Measurements from ENCODE around the gene BSN. TPM values are rescaled to one million over a fixed set of nuclear protein-coding genes. Genes with fewer than 3 reads are reported as not detected.

Gene BSN
- polyA plus RNA-seq, 3 donors = 1.2 to 1.5 (median 1.4) TPM

DNA sequence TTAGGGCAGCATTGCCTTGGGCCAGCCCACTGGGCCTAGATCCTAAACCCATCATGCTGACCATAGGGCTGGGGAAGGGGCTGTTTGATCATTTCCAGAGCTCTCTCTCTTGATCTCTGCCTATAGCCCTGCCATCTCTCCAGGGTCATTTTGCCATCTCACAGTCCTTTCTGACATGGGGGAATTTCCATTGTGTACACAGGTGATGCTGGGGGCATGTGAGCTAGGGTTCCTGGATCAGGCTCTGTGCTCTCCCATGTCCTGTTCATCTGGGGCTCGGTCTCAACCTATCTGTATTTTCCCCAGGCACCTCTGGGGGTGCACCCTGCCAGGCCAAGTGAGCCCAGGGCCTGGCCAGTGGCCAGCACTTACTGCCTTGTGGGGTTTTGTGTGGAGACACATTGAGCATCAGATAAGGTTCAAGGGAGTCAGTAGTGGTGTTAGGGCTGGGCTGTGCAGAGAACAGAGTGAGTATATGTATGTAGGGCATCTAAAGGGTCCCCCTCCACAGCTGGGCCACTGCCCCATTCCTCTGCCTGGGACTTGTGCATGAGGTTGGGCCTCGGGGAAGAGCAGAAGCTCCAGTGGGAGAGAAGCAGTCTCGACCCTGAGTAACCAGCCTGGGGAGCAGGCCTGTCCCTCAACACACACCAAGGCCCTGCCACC lies 94.2 kb downstream of the BSN start:
- DNase-seq (ENCODE audit: extremely low read depth in 1 of 11, low read depth in 9 of 11, low spot score in 4 of 11) = no peak

DNA sequence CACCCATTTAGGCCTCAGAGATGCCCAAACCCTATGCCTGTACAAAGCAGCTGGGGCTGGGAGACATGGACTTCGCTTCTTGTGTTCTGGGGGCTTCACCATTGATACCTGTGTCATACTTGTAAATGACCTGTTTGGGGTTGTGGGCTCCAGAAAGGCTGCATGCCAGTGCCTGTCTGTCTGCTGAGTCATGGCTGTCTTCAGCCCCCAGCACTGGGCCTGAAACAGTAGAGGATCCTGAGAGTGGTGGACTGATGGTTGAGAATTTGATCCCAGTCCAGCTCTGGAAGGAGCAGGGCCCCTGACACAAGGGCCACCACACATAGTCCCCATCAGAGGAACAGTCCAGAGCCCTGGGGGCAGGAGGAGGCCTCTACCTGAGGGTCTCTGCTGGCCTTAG lies 95.3 kb downstream of the BSN start:
- no peak for DNase-seq (ENCODE audit: extremely low read depth in 1 of 11, low read depth in 9 of 11, low spot score in 4 of 11)

DNA sequence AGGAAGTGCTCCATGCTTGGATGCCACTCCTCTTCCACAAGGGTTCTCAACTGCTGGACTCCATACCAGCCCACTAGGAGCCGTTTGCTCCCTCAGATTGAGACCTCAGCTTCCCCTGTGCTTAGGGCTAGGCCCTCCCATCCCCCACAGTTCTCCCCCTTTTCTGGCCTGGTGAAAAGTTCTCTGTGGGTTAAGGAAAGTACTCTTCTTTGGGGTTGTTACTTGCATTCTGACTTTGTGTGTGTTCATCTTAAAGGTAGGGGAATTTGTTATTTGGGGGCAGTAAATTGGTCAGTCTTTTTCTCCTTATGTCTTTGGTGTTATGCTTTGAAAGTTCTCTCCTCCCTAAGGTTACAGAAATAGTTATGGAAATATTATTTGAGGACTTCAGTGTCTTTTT lies 95.9 kb downstream of the BSN start:
- no peak for DNase-seq (ENCODE audit: extremely low read depth in 1 of 11, low read depth in 9 of 11, low spot score in 4 of 11)

DNA sequence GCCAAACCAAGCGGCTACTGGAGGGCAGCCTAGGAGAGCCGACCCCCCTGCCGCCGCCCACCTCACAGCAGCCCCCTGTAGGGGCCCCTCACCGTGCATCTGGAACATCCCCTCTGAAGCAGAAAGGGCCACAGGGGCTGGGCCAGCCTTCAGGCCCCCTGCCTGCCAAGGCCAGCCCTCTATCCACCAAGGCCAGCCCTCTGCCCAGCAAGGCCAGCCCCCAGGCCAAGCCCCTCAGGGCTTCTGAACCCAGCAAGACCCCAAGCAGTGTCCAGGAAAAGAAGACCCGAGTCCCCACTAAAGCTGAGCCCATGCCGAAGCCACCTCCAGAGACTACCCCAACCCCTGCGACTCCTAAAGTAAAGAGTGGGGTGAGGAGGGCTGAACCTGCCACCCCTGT lies 96.4 kb downstream of the BSN start:
- DNase-seq (ENCODE audit: extremely low read depth in 1 of 11, low read depth in 9 of 11, low spot score in 4 of 11) = no peak

DNA sequence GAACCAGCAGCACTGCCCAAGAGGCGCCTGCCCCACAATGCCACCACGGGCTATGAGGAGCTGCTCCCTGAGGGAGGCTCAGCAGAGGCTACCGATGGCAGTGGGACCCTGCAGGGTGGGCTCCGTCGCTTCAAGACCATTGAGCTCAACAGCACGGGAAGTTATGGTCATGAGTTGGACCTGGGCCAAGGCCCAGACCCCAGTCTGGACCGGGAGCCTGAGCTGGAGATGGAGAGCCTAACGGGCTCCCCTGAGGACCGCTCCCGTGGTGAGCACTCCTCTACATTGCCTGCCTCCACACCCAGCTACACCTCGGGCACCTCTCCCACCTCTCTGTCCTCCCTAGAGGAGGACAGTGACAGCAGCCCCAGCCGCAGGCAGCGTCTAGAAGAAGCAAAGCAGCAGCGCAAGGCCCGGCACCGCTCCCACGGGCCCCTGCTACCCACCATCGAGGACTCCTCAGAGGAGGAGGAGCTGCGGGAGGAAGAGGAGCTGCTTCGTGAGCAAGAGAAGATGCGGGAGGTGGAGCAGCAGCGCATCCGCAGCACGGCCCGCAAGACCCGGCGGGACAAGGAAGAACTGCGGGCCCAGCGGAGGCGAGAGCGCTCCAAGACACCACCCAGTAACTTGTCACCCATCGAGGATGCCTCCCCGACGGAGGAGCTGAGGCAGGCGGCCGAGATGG lies 98.1 kb downstream of the BSN start:
- DNase-seq (ENCODE audit: extremely low read depth in 1 of 11, low read depth in 9 of 11, low spot score in 4 of 11) = no peak

DNA sequence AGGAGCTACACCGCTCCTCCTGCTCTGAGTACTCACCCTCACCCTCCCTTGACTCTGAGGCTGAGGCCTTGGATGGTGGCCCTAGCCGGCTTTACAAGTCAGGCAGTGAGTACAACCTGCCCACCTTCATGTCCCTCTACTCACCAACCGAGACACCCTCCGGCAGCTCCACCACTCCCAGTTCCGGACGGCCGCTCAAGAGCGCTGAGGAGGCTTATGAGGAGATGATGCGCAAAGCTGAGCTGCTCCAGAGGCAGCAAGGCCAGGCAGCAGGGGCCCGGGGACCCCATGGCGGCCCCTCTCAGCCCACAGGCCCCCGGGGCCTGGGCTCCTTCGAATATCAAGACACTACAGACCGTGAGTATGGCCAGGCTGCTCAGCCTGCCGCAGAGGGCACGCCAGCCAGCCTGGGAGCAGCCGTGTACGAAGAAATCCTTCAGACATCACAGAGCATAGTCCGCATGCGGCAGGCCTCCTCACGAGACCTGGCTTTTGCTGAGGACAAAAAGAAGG lies 98.7 kb downstream of the BSN start:
- DNase-seq (ENCODE audit: extremely low read depth in 1 of 11, low read depth in 9 of 11, low spot score in 4 of 11) = no peak

DNA sequence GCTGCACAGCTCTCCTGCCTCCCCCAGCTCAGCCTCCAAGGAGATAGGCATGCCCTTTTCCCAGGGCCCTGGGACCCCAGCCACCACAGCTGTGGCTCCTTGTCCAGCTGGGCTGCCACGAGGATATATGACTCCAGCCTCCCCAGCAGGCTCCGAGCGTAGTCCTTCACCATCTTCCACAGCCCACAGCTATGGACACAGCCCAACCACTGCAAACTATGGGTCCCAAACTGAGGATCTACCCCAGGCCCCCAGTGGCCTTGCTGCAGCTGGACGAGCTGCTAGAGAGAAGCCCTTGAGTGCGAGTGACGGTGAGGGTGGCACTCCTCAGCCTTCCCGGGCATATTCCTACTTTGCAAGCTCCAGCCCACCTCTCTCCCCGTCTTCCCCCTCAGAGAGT lies 99.3 kb downstream of the BSN start:
- peak in 1 of 11 donors; percentile 46 for DNase-seq (ENCODE audit: extremely low read depth in 1 of 11, low read depth in 9 of 11, low spot score in 4 of 11)

DNA sequence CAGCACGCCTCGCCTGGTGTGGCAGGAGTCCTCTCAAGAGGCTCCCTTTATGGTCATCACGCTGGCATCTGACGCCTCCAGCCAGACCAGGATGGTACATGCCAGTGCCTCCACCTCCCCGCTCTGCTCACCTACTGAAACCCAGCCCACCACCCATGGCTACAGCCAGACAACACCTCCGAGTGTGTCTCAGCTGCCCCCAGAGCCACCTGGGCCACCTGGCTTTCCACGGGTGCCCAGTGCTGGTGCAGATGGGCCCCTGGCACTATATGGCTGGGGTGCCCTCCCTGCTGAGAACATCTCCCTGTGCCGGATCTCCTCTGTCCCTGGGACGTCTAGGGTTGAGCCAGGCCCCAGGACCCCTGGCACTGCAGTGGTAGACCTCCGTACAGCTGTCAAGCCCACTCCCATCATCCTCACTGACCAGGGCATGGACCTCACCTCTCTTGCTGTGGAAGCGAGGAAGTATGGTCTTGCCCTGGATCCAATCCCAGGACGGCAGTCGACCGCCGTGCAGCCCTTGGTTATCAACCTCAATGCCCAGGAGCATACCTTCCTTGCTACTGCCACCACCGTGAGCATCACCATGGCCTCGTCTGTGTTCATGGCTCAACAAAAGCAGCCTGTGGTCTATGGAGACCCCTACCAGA lies 100.0 kb downstream of the BSN start:
- DNase-seq (ENCODE audit: extremely low read depth in 1 of 11, low read depth in 9 of 11, low spot score in 4 of 11) = no peak

DNA sequence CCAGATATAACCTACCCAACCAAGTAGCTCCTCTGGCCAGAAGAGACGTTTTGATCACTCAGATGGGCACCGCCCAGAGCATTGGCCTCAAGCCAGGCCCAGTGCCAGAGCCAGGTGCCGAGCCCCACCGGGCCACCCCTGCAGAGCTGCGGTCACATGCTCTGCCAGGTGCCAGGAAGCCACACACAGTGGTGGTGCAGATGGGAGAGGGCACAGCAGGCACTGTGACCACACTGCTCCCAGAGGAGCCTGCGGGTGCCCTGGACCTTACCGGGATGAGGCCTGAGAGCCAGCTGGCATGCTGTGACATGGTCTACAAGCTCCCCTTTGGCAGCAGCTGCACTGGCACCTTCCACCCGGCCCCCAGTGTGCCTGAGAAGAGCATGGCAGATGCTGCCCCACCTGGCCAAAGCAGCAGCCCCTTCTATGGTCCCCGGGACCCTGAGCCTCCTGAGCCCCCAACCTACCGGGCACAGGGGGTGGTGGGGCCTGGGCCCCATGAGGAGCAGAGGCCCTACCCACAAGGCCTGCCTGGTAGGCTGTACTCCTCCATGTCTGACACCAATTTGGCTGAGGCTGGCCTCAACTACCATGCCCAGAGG lies 100.8 kb downstream of the BSN start:
- DNase-seq (ENCODE audit: extremely low read depth in 1 of 11, low read depth in 9 of 11, low spot score in 4 of 11) = no peak

DNA sequence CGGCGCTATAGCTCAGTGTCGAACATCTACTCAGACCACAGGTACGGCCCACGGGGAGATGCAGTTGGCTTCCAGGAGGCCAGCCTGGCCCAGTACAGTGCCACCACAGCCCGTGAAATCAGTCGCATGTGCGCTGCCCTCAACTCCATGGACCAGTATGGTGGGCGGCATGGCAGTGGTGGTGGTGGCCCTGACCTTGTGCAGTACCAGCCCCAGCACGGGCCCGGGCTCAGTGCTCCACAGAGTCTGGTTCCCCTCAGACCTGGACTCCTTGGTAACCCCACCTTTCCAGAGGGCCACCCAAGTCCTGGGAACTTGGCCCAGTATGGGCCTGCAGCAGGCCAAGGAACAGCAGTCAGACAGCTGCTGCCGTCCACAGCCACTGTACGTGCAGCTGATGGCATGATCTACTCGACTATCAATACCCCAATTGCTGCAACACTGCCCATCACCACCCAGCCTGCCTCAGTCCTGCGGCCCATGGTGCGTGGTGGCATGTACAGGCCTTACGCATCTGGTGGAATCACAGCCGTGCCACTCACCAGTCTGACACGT lies 101.5 kb downstream of the BSN start:
- no peak for DNase-seq (ENCODE audit: extremely low read depth in 1 of 11, low read depth in 9 of 11, low spot score in 4 of 11)

DNA sequence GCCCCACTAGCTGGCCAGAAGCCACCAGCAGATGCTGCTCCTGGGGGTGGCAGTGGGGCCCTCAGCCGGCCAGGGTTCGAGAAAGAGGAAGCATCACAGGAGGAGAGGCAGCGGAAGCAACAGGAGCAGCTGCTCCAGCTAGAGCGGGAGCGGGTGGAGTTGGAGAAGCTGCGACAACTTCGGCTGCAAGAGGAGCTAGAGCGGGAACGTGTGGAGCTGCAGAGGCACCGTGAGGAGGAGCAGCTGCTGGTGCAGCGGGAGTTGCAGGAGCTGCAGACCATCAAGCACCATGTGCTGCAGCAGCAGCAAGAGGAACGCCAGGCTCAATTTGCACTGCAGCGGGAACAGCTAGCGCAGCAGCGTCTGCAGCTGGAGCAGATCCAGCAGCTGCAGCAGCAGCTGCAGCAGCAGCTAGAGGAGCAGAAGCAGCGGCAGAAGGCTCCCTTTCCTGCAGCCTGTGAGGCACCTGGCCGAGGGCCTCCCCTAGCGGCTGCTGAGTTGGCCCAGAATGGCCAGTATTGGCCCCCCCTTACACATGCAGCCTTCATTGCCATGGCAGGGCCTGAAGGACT lies 102.3 kb downstream of the BSN start:
- no peak for DNase-seq (ENCODE audit: extremely low read depth in 1 of 11, low read depth in 9 of 11, low spot score in 4 of 11)

DNA sequence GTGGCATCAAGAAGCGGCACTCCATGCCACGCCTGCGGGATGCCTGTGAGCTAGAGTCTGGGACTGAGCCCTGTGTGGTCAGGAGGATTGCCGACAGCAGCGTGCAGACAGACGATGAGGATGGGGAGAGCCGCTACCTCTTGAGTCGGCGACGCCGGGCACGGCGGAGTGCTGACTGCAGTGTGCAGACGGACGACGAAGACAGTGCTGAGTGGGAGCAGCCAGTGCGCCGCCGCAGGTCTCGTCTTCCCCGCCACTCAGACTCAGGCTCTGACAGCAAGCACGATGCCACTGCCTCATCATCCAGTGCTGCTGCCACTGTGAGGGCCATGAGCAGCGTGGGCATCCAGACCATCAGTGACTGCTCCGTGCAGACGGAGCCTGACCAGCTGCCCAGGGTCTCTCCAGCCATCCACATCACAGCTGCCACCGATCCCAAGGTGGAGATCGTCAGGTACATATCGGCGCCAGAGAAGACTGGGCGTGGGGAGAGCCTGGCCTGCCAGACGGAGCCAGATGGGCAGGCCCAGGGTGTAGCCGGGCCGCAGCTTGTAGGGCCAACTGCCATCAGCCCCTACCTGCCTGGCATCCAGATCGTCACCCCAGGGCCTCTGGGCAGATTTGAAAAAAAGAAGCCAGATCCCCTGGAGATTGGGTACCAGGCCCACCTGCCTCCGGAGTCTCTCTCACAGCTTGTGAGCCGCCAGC lies 103.1 kb downstream of the BSN start:
- no peak for DNase-seq (ENCODE audit: extremely low read depth in 1 of 11, low read depth in 9 of 11, low spot score in 4 of 11)

DNA sequence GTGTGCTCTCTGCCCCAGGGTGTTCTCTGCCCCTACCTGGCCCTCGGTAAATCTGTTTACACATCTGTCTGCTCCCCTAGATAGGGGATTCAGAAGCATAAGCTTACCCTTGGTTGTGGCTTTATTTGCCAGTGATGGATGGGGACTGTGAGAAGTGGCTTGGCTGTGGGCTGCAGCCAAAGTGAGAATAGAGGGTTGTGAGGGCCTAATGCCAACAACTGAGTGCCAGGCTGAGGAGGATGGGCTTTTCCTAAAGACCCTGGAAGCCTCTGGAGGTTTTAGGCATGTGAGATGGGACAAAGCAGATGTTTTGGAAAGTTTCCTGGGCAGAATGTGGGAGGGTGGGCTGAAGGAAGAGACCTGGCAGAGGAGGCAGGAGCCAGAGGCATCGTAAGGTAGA lies 104.4 kb downstream of the BSN start:
- no peak for DNase-seq (ENCODE audit: extremely low read depth in 1 of 11, low read depth in 9 of 11, low spot score in 4 of 11)

DNA sequence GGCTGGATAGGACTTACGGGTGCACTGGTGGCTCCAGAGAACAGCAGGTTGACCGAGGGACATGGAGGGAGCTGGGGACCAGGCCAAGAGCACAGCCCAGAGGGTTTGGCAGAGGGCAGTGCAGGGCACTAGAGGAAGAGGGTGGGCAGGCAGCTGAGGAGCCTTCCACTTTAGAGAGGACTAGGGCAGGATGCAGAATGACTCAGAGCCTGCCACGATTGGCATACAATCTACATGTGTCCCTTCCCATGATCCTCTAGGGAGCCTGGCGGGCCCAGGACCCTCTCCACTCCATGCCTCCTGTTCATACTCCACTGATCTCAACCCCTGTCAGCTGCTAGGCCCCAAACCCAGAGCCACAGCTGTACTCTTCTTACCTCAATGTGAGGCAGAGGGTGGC lies 105.5 kb downstream of the BSN start:
- DNase-seq (ENCODE audit: extremely low read depth in 1 of 11, low read depth in 9 of 11, low spot score in 4 of 11) = no peak

DNA sequence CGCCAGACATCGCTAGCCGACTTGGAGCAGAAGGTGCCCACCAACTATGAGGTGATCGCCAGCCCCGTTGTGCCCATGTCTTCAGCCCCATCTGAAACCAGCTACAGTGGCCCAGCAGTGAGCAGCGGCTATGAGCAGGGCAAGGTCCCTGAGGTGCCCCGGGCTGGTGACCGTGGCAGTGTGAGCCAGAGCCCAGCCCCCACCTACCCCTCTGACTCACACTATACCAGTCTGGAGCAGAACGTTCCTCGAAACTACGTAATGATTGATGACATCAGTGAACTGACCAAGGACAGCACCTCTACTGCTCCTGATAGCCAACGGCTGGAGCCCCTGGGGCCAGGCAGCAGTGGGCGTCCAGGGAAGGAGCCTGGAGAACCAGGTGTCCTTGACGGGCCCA lies 107.0 kb downstream of the BSN start:
- DNase-seq (ENCODE audit: extremely low read depth in 1 of 11, low read depth in 9 of 11, low spot score in 4 of 11) = no peak

DNA sequence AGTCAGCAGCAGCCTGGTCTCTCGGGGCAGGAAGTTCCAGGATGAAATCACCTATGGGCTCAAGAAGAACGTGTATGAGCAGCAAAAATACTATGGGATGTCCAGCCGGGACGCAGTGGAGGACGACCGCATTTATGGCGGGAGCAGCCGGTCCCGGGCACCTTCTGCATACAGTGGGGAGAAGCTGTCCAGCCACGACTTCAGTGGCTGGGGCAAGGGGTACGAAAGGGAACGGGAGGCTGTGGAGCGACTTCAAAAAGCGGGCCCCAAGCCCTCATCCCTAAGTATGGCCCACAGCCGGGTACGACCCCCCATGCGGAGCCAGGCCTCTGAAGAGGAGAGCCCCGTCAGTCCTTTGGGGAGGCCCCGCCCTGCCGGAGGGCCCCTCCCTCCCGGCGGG lies 107.7 kb downstream of the BSN start:
- no peak for DNase-seq (ENCODE audit: extremely low read depth in 1 of 11, low read depth in 9 of 11, low spot score in 4 of 11)

DNA sequence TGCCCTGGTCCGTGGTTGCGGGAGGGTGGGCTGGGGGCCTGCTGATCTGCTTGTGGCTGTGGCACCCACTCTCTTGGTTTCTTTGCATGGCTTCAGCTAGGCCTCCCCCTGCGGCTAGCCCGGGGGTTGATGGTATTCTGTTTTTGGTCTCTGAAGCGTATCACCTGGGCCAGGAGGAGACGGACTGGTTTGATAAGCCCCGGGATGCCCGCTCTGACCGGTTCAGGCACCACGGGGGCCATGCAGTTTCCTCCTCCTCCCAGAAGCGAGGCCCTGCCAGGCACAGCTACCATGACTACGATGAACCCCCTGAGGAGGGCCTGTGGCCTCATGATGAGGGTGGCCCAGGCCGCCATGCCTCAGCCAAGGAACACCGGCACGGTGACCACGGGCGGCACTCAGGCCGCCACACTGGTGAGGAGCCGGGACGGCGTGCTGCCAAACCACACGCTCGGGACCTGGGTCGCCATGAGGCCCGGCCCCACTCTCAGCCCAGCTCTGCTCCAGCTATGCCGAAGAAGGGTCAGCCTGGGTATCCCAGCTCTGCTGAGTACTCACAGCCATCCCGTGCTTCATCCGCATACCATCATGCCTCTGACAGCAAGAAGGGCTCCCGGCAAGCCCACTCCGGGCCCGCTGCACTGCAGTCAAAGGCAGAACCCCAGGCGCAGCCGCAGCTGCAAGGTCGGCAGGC lies 108.6 kb downstream of the BSN start:
- no peak for DNase-seq (ENCODE audit: extremely low read depth in 1 of 11, low read depth in 9 of 11, low spot score in 4 of 11)

DNA sequence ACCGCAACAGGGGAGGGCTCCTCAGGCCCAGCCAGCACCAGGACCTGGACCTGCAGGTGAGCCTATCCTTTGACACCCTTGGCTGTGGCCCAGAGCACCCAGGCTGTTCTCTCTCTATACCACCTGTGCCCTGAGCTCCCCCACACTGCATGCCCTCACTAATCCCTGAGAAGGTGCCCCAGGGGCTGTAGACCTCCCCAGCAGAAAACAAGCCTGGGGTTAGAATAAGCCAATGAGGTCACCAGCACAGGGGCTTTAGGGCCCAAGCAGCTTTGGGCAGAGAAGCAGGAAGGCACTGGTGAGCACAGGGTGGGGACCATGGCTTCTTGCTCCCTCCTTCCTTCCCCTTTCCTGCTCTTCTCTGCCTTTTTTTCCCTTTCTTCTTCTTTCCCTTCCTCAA lies 109.6 kb downstream of the BSN start:
- no peak for DNase-seq (ENCODE audit: extremely low read depth in 1 of 11, low read depth in 9 of 11, low spot score in 4 of 11)
